HCT116 (cell line): ENCODE measurements around the gene CBS. TPM values are rescaled to one million over a fixed set of nuclear protein-coding genes. Genes with fewer than 3 reads are reported as not detected.
"Not testable (repeated sequence)": the region's sequence is repeated elsewhere in the genome, so short reads cannot be mapped to it uniquely, and the experiment has no call there.

Experiments used
- ATAC-seq: fragments of 200-7000 bp; cut with Tn5 transposase; 2 replicates; pipeline ENCODE4 v1.9.1; 2020; ENCODE audit warnings: mild to moderate bottlenecking, moderate library complexity
- BruUV-seq: library from RNA; stranded (reverse); fragments of 400-500 nt; replicated peaks from 2 replicates; lab custom pipeline; 2021; lab: Mats Ljungman, UMichigan
- CTCF ChIA-PET: fragments of 300-600 bp; sonication (Branson Sonifier 250); formaldehyde crosslinking; loops from one replicate; lab custom pipeline; 2021; ENCODE audit warnings: antibody characterized with exemption; lab: Charles Lee
- POLR2A ChIA-PET: fragments of 300-600, 350-600 bp; sonication (Branson Sonifier 250); formaldehyde crosslinking; loops from one replicate; lab custom pipeline; 2021; ENCODE audit warnings: antibody characterized with exemption; lab: Charles Lee
- RAD21 ChIA-PET, 2 experiments: fragments of 300-600 bp; sonication (Branson Sonifier 250); formaldehyde crosslinking; loops; one replicate each; lab custom pipeline; 2023; ENCODE audit warnings: low total read pairs in 2 of 2; ENCODE audit not compliant: uncharacterized antibody in 2 of 2, unreplicated experiment in 2 of 2, low non-redundant PET in 1 of 2; lab: Charles Lee
- DNase-seq: peaks from one replicate; pipeline ENCODE4 v3.0.0-alpha.2; 2010; ENCODE audit warnings: low read depth, low spot score
- H2AFZ ChIP-seq: fragments of 200-600 bp; shearing (Covaris generic), sonication (generic); 2 replicates; pipeline ENCODE4 v1.6.1; 2017; ENCODE audit warnings: low read depth, mixed run types, mixed read lengths, antibody characterized with exemption, low read length; ENCODE audit not compliant: poor library complexity, severe bottlenecking
- H3K27ac ChIP-seq: 2 replicates; pipeline ENCODE4 v1.5.1; 2012; ENCODE audit warnings: low read depth, low read length
- H3K27me3 ChIP-seq: fragments of 200-600 bp; sonication (generic); 2 replicates; pipeline ENCODE4 v1.6.1; 2016; ENCODE audit warnings: mixed run types, low read length, mixed read lengths; ENCODE audit not compliant: insufficient read depth
- H3K36me3 ChIP-seq, 2 experiments: fragments of 200-500 bp in 1 of 2; fragments of 200-600 bp in 1 of 2; sonication (Bioruptor generic) in 1 of 2; sonication (generic) in 1 of 2; 2 replicates each; pipeline versions ENCODE4 v1.5.1 to v1.6.1; 2014 to 2016; ENCODE audit warnings: low read length in 2 of 2, inconsistent platforms in 1 of 2, mixed read lengths in 1 of 2, mixed run types in 1 of 2; ENCODE audit not compliant: insufficient read depth in 2 of 2, control insufficient read depth in 1 of 2
- H3K4me1 ChIP-seq, 2 experiments: fragments of 200-600 bp in 1 of 2; sonication (generic) in 1 of 2; 2 replicates each; pipeline versions ENCODE4 v1.5.1 to v1.6.1; 2012 to 2017; ENCODE audit warnings: low read length in 2 of 2, inconsistent platforms in 1 of 2, mild to moderate bottlenecking in 1 of 2, mixed read lengths in 1 of 2, mixed run types in 1 of 2, moderate library complexity in 1 of 2; ENCODE audit not compliant: insufficient read depth in 2 of 2, control insufficient read depth in 1 of 2
- H3K4me2 ChIP-seq: fragments of 200-600 bp; sonication (generic); 2 replicates; pipeline ENCODE4 v1.6.1; 2017; ENCODE audit warnings: mixed run types, low read length, mixed read lengths
- H3K4me3 ChIP-seq, 2 experiments: fragments of 200-600 bp in 1 of 2; sonication (generic) in 1 of 2; replicated peaks in 1 of 2; 2 replicates each; pipeline ENCODE4 v1.5.1; 2011 to 2016; ENCODE audit warnings: low read length in 2 of 2, control low read depth in 1 of 2, low read depth in 1 of 2, mild to moderate bottlenecking in 1 of 2, mixed read lengths in 1 of 2, mixed run types in 1 of 2
- H3K79me2 ChIP-seq: fragments of 200-600 bp; sonication (generic); 2 replicates; pipeline ENCODE4 v1.6.1; 2017; ENCODE audit warnings: mild to moderate bottlenecking, mixed run types, low read length, moderate library complexity, mixed read lengths; ENCODE audit not compliant: insufficient read depth
- H3K9ac ChIP-seq: fragments of 200-600 bp; sonication (generic); 2 replicates; pipeline ENCODE4 v1.6.1; 2016; ENCODE audit warnings: low read length, mixed read lengths
- H3K9me2 ChIP-seq: fragments of 200-600 bp; sonication (generic), shearing (Covaris generic); 2 replicates; pipeline ENCODE4 v1.6.1; 2017; ENCODE audit warnings: mixed run types, mild to moderate bottlenecking, moderate library complexity; ENCODE audit not compliant: insufficient read depth
- H3K9me3 ChIP-seq, 2 experiments: fragments of 200-500 bp in 1 of 2; fragments of 200-600 bp in 1 of 2; sonication (Bioruptor generic) in 1 of 2; sonication (generic) in 1 of 2; 2 replicates each; pipeline ENCODE4 v1.6.1; 2014 to 2017; ENCODE audit warnings: low read length in 2 of 2, mixed read lengths in 2 of 2, inconsistent platforms in 1 of 2, low read depth in 1 of 2, mild to moderate bottlenecking in 1 of 2, mixed run types in 1 of 2, moderate library complexity in 1 of 2; ENCODE audit not compliant: control insufficient read depth in 1 of 2, insufficient read depth in 1 of 2
- H4K20me1 ChIP-seq: fragments of 200-600 bp; sonication (generic), shearing (Covaris generic); 2 replicates; pipeline ENCODE4 v1.6.1; 2017; ENCODE audit warnings: mixed run types, mild to moderate bottlenecking, moderate library complexity; ENCODE audit not compliant: insufficient read depth
- intact Hi-C: fragments of 100-400 bp; cut with micrococcal nuclease; formaldehyde crosslinking; loops from 2 replicates; pipeline ENCODE4 v1.10.0; 2022
- total RNA-seq: library from RNA; stranded (reverse); gene quantifications from one replicate; pipeline ENCODE4 v1.2.1, GENCODE V29; 2021; ENCODE audit not compliant: unreplicated experiment

CBS gene
- total RNA-seq, 1 experiment from 2014 or later = 1.4 TPM

GRCh38 chr21:43044547-43044946 is 31.1 kb downstream of the CBS start:
- H3K9ac ChIP-seq, H3K4me2 ChIP-seq, RAD21 ChIA-PET, H3K27ac ChIP-seq, POLR2A ChIA-PET, CTCF ChIA-PET, H3K9me3 ChIP-seq, BruUV-seq, H2AFZ ChIP-seq, H3K79me2 ChIP-seq, H3K9me2 ChIP-seq, H3K36me3 ChIP-seq, intact Hi-C loops, ATAC-seq, DNase-seq, H3K4me3 ChIP-seq, H3K4me1 ChIP-seq, H3K27me3 ChIP-seq, H4K20me1 ChIP-seq: not testable (repeated sequence)

GRCh38 chr21:43043291-43043690 is 32.3 kb downstream of the CBS start:
- H3K27ac ChIP-seq, H3K4me2 ChIP-seq, H3K27me3 ChIP-seq, H3K79me2 ChIP-seq, POLR2A ChIA-PET, H3K9me2 ChIP-seq, RAD21 ChIA-PET, H2AFZ ChIP-seq, H3K4me3 ChIP-seq, intact Hi-C loops, H4K20me1 ChIP-seq, H3K36me3 ChIP-seq, ATAC-seq, H3K9me3 ChIP-seq, BruUV-seq, H3K4me1 ChIP-seq, DNase-seq, CTCF ChIA-PET, H3K9ac ChIP-seq: not testable (repeated sequence)

- POLR2A ChIA-PET, H3K36me3 ChIP-seq, H3K4me2 ChIP-seq, H3K9ac ChIP-seq, intact Hi-C loops, DNase-seq, H4K20me1 ChIP-seq, H3K9me3 ChIP-seq, H3K79me2 ChIP-seq, CTCF ChIA-PET, RAD21 ChIA-PET, H3K4me3 ChIP-seq, H2AFZ ChIP-seq, H3K4me1 ChIP-seq, BruUV-seq, H3K9me2 ChIP-seq, H3K27me3 ChIP-seq, H3K27ac ChIP-seq: not testable (repeated sequence)
- peak; percentile 57 for ATAC-seq
These were observed 33.5 kb downstream of the CBS start for GRCh38 chr21:43042169-43042568.

GRCh38 chr21:43038659-43039044 is 37.0 kb downstream of the CBS start:
- H3K27ac ChIP-seq, RAD21 ChIA-PET, H3K9me2 ChIP-seq, H3K79me2 ChIP-seq, H4K20me1 ChIP-seq, H3K4me3 ChIP-seq, H3K4me2 ChIP-seq, CTCF ChIA-PET, POLR2A ChIA-PET, intact Hi-C loops, H2AFZ ChIP-seq, H3K27me3 ChIP-seq, H3K4me1 ChIP-seq, BruUV-seq, DNase-seq, H3K9ac ChIP-seq, ATAC-seq, H3K36me3 ChIP-seq, H3K9me3 ChIP-seq: not testable (repeated sequence)
